ENCODE data around the gene DAB1. TPM values are rescaled to one million over a fixed set of nuclear protein-coding genes. Genes with fewer than 3 reads are reported as not detected.

Gene DAB1
- polyA plus RNA-seq, 3 donors, result not detected

DNA sequence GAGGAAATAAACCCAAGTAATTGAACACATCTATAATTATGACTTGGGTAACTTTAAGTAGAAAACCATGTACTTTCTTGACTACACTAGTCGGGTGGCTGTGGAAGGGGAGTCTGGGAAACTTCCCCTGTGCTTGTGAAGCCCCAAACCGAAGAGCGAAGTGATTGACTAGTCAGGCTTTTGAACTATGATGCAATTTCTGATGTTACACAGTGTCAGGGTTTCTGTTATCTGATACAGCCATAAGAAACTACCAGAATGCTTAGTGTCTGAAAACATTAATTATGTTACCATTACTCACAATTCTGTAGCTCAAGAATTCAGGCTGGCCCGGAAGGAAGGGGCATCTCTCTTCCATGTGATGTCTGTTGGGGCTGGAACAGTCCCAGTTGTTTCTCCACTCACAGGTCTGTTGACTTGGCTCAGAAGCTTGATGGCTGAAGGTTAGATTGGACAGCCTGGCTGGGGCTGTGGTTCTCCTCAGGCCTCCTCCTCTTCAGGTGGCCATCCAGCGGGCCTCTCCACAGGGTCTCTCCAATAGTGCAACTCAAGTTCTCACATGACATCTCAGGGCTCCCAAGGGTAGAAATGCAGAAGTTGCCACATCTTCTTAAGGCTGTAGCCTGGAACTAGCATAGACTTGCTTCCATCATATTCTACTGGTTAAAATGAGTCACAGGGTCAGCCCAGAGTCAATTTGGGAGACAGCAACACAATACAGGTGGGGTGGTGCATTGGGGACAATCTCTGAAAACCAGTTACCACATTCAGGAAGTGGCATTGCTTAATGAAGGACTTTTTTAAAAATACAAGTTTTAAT is 449.7 kb downstream of the DAB1 start:
- Mint-ChIP-seq H3K36me3 (no peaks in the 10 kb centered on the region), H3K4me3 (no peak overlapping the region), H3K27me3 (ENCODE audit: low read depth in 3 of 3) (peaks cover 0 to 2% (median 2%) of the 10 kb centered on the region in 3 donors), H3K27ac (peak overlapping the region in 1 of 7 donors; percentile 96), H3K4me1 (no peaks in the 10 kb centered on the region), H3K9me3 (peaks cover 0 to 22% (median 2%) of the 10 kb centered on the region in 7 donors)
- intact Hi-C loops (cut with micrococcal nuclease), result no loop called here
- TF ChIP-seq, protein P1, sequence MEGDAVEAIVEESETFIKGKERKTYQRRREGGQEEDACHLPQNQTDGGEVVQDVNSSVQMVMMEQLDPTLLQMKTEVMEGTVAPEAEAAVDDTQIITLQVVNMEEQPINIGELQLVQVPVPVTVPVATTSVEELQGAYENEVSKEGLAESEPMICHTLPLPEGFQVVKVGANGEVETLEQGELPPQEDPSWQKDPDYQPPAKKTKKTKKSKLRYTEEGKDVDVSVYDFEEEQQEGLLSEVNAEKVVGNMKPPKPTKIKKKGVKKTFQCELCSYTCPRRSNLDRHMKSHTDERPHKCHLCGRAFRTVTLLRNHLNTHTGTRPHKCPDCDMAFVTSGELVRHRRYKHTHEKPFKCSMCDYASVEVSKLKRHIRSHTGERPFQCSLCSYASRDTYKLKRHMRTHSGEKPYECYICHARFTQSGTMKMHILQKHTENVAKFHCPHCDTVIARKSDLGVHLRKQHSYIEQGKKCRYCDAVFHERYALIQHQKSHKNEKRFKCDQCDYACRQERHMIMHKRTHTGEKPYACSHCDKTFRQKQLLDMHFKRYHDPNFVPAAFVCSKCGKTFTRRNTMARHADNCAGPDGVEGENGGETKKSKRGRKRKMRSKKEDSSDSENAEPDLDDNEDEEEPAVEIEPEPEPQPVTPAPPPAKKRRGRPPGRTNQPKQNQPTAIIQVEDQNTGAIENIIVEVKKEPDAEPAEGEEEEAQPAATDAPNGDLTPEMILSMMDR (IDR thresholded peaks at IDR 0.05), result no peak
- Histone ChIP-seq H3K4me3 (replicated peaks in 1 of 3; ENCODE audit: low read depth in 2 of 3, low read length in 3 of 3) (no peak overlapping the region), H3K4me1 (ENCODE audit: control insufficient read depth in 1 of 2, insufficient read depth in 2 of 2, low read length in 2 of 2) (no peaks in the 10 kb centered on the region), H2AFZ (ENCODE audit: insufficient read depth, low read depth, low read length, poor library complexity, severe bottlenecking) (no peak overlapping the region), H3K27ac (ENCODE audit: low read depth in 1 of 2, low read length in 2 of 2) (no peak overlapping the region), H3K9me3 (replicated peaks in 1 of 2; ENCODE audit: control insufficient read depth in 1 of 2, insufficient read depth in 1 of 2, low read length in 2 of 2) (no peaks in the 10 kb centered on the region), H3K27me3 (ENCODE audit: control insufficient read depth in 2 of 2, insufficient read depth in 2 of 2, low read length in 2 of 2) (no peaks in the 10 kb centered on the region), H3K79me2 (ENCODE audit: insufficient read depth, low read length) (no peaks in the 10 kb centered on the region), H3K36me3 (replicated peaks in 1 of 2; ENCODE audit: control insufficient read depth in 1 of 2, insufficient read depth in 2 of 2, low read length in 2 of 2) (no peaks in the 10 kb centered on the region), H4K20me1 (ENCODE audit: insufficient read depth, low read length) (no peaks in the 10 kb centered on the region), H3K9ac (ENCODE audit: insufficient read depth, low read length, poor library complexity, severe bottlenecking) (no peak overlapping the region), H3K4me2 (replicated peaks; ENCODE audit: extremely low read depth, low read length, poor library complexity, severe bottlenecking) (no peak overlapping the region)
- 71% methylated on average over 1 of the region's 5 CpGs for WGBS (ENCODE audit: insufficient coverage)
- peak in 1 of 3 donors; percentile 78 for DNase-seq

DNA sequence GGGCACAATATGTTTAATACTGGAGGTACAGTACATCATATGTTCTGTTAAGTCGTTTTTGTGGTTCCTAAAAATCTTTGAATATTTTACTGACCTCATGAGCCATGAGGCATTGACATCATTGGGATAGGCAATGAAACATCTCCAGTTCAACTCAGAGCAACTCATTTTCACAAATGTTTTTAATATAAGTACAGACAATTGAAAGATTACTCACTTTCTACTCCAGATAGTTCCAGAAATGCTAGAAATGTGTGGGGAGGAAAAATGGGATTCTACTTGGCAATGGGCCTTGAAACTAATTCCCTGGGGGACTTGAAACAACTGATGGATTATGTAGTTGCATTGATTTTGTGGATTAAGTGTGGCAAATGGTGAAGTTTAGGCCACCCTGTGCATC is 450.9 kb downstream of the DAB1 start:
- Histone ChIP-seq H3K79me2 (ENCODE audit: insufficient read depth, low read length) (no peaks in the 10 kb centered on the region), H3K27ac (ENCODE audit: low read depth in 1 of 2, low read length in 2 of 2) (no peak overlapping the region), H3K9me3 (replicated peaks in 1 of 2; ENCODE audit: control insufficient read depth in 1 of 2, insufficient read depth in 1 of 2, low read length in 2 of 2) (no peaks in the 10 kb centered on the region), H2AFZ (ENCODE audit: insufficient read depth, low read depth, low read length, poor library complexity, severe bottlenecking) (no peak overlapping the region), H3K4me1 (ENCODE audit: control insufficient read depth in 1 of 2, insufficient read depth in 2 of 2, low read length in 2 of 2) (no peaks in the 10 kb centered on the region), H3K4me2 (replicated peaks; ENCODE audit: extremely low read depth, low read length, poor library complexity, severe bottlenecking) (no peak overlapping the region), H3K36me3 (replicated peaks in 1 of 2; ENCODE audit: control insufficient read depth in 1 of 2, insufficient read depth in 2 of 2, low read length in 2 of 2) (no peaks in the 10 kb centered on the region), H3K9ac (ENCODE audit: insufficient read depth, low read length, poor library complexity, severe bottlenecking) (no peak overlapping the region), H3K4me3 (replicated peaks in 1 of 3; ENCODE audit: low read depth in 2 of 3, low read length in 3 of 3) (no peak overlapping the region), H4K20me1 (ENCODE audit: insufficient read depth, low read length) (no peaks in the 10 kb centered on the region), H3K27me3 (ENCODE audit: control insufficient read depth in 2 of 2, insufficient read depth in 2 of 2, low read length in 2 of 2) (no peaks in the 10 kb centered on the region)
- DNase-seq, result no peak
- intact Hi-C loops (cut with micrococcal nuclease), result no loop called here
- TF ChIP-seq, protein P1 (IDR thresholded peaks at IDR 0.05), result no peak
- Mint-ChIP-seq H3K36me3 (no peaks in the 10 kb centered on the region), H3K4me1 (no peaks in the 10 kb centered on the region), H3K4me3 (no peak overlapping the region), H3K9me3 (peaks cover 0 to 23% (median 3%) of the 10 kb centered on the region in 7 donors), H3K27ac (peak overlapping the region in 1 of 7 donors; percentile 28), H3K27me3 (ENCODE audit: low read depth in 3 of 3) (peaks cover 1 to 2% (median 2%) of the 10 kb centered on the region in 3 donors)
- WGBS (ENCODE audit: insufficient coverage), result no CpG with 5 or more reads among the region's 1 CpG

Measured in CD14-positive monocyte (primary cell).